Measurements from ENCODE around the gene ROBO2. TPM values are rescaled to one million over a fixed set of nuclear protein-coding genes. Genes with fewer than 3 reads are reported as not detected.

Gene ROBO2
- total and polyA plus RNA-seq, 2 experiments from 2014 or later: 1.2 to 14.3 TPM

- WGBS (ENCODE audit: low lambda C conversion rate, missing lambda C conversion rate): 91% methylated on average over 5 of the region's 5 CpGs
- no peaks in the 10 kb centered on the region for H3K9me3 ChIP-seq (ENCODE audit: low read depth)
- H3K4me1 ChIP-seq (ENCODE audit: insufficient read depth): peaks cover 4% of the 10 kb centered on the region
- H3K79me2 ChIP-seq: peaks cover 33% of the 10 kb centered on the region
- no peak overlapping the region for H2AFZ ChIP-seq
- no peak overlapping the region for H3K27ac ChIP-seq
- no peak for DNase-seq (ENCODE audit: low spot score)
- H4K20me1 ChIP-seq (ENCODE audit: insufficient read depth, poor library complexity, severe bottlenecking): no peaks in the 10 kb centered on the region
- TF ChIP-seq EZH2phosphoT487 (IDR thresholded peaks at IDR 0.05; ENCODE audit: low read depth, severe bottlenecking, unreplicated experiment) (no peak), CTCF (IDR thresholded peaks at IDR 0.05; ENCODE audit: poor library complexity) (no peak), EZH2 (IDR thresholded peaks at IDR 0.05; ENCODE audit: borderline replicate concordance) (no peak)
- H3K4me2 ChIP-seq: no peak overlapping the region
- H3K9me2 ChIP-seq (replicated peaks; ENCODE audit: insufficient read depth): no peaks in the 10 kb centered on the region
- H3K4me3 ChIP-seq: no peak overlapping the region
- H3K36me3 ChIP-seq (replicated peaks; ENCODE audit: insufficient read depth, low read depth): no peaks in the 10 kb centered on the region
- H3K27me3 ChIP-seq: no peaks in the 10 kb centered on the region
Observed at GRCh38 chr3:77048186-77048585, 8.3 kb downstream of the ROBO2 start.

GRCh38 chr3:77051591-77051990 is 11.7 kb downstream of the ROBO2 start:
- Histone ChIP-seq H3K4me3 (no peak overlapping the region), H2AFZ (no peak overlapping the region), H3K9me2 (replicated peaks; ENCODE audit: insufficient read depth) (no peaks in the 10 kb centered on the region), H3K27me3 (no peaks in the 10 kb centered on the region), H4K20me1 (ENCODE audit: insufficient read depth, poor library complexity, severe bottlenecking) (no peaks in the 10 kb centered on the region), H3K79me2 (peaks cover 19% of the 10 kb centered on the region), H3K27ac (no peak overlapping the region), H3K9me3 (ENCODE audit: low read depth) (no peaks in the 10 kb centered on the region), H3K4me2 (no peak overlapping the region), H3K36me3 (replicated peaks; ENCODE audit: insufficient read depth, low read depth) (no peaks in the 10 kb centered on the region), H3K4me1 (ENCODE audit: insufficient read depth) (peaks cover 15% of the 10 kb centered on the region)
- no peak for DNase-seq (ENCODE audit: low spot score)
- TF ChIP-seq EZH2phosphoT487 (IDR thresholded peaks at IDR 0.05; ENCODE audit: low read depth, severe bottlenecking, unreplicated experiment): no peak
- no peak for TF ChIP-seq EZH2 (IDR thresholded peaks at IDR 0.05; ENCODE audit: borderline replicate concordance)
- TF ChIP-seq CTCF (IDR thresholded peaks at IDR 0.05; ENCODE audit: poor library complexity): no peak
- 77% methylated on average over 5 of the region's 5 CpGs for WGBS (ENCODE audit: low lambda C conversion rate, missing lambda C conversion rate)

GRCh38 chr3:77052051-77052501 is 12.2 kb downstream of the ROBO2 start:
- Histone ChIP-seq H3K27me3 (no peaks in the 10 kb centered on the region), H2AFZ (no peak overlapping the region), H3K4me2 (no peak overlapping the region), H3K4me3 (no peak overlapping the region), H3K79me2 (peaks cover 15% of the 10 kb centered on the region), H3K27ac (no peak overlapping the region), H3K9me3 (ENCODE audit: low read depth) (no peaks in the 10 kb centered on the region), H3K9me2 (replicated peaks; ENCODE audit: insufficient read depth) (no peaks in the 10 kb centered on the region), H3K36me3 (replicated peaks; ENCODE audit: insufficient read depth, low read depth) (no peaks in the 10 kb centered on the region), H4K20me1 (ENCODE audit: insufficient read depth, poor library complexity, severe bottlenecking) (no peaks in the 10 kb centered on the region), H3K4me1 (ENCODE audit: insufficient read depth) (peaks cover 15% of the 10 kb centered on the region)
- WGBS (ENCODE audit: low lambda C conversion rate, missing lambda C conversion rate): 67% methylated on average over 2 of the region's 2 CpGs
- TF ChIP-seq EZH2phosphoT487 (IDR thresholded peaks at IDR 0.05; ENCODE audit: low read depth, severe bottlenecking, unreplicated experiment) (no peak), EZH2 (IDR thresholded peaks at IDR 0.05; ENCODE audit: borderline replicate concordance) (no peak), CTCF (IDR thresholded peaks at IDR 0.05; ENCODE audit: poor library complexity) (no peak)
- no peak for DNase-seq (ENCODE audit: low spot score)

All from hepatocyte (in vitro differentiated cells).